CD4-positive, alpha-beta T cell treated with Interleukin-12 subunit alpha and Interleukin-12 subunit beta, for 1 hour (primary cell): ENCODE results near the gene TEKT5.
"Not testable (repeated sequence)": the region's sequence is repeated elsewhere in the genome, so short reads cannot be mapped to it uniquely, and the experiment has no call there.

ENCODE experiments used
- DNase-seq: peaks from one replicate; pipeline ENCODE4 v3.0.0-alpha.2; 2020

Gene TEKT5

DNA sequence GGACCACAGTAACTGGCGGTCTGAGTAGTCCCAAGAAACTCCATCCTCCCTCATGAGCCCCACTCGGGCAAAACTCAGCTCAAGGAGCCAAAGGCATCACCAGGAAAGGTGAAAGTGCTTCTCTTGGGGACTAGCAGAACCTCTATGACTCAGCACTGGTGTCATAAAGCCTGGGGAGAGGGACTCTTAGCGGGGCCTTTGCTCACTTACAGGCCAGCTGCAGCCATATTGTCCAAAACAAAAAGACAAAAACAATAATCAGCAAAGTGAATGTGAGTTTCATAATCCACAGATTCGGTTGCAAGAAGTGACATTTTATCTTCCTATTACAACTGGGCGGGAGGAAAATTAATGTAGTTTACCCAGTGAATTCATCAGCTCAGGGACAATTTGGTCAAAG is at the start of gene TEKT5:
Gene TEKT5 (minus strand): TSS at position 101 of the 400 bp plus-strand sequence. CDS start 57 bp downstream, at position 44.
- DNase-seq, result no peak

DNA sequence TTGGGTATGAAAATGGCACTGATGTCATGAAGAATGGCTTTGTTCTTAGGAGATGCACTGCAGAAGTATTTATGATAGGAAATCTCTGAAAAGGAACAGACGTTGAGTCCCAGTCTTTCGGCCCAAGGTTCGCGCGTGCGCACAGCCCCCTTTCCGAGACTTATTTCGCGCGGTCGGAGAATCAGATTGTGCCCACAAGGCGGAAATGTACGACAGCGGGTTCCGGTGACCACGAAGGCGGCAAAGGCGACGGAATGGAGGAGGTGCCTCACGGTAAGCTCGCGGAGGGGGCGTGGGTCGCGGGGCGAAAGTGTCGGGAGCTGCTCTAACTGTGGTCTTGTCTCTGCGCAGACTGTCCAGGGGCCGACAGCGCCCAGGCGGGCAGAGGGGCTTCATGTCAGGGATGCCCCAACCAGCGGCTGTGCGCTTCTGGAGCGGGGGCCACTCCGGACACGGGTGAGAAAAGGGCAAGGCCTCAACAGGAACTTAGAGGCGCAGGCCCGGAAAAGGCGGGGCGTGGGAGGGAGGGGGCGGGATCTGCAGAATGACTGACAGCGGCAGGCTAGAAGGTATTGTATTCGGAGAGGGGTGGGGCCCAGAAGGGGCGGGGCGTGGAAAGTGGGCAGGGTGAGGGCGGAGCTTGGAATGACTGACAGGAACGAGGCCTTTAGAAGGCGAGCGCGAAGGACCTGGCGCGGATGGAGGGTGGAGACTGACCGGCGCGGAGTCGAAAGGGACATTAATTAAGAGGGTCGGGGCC is 49.1 kb upstream of the TEKT5 start, which contains the start of gene NUBP1:
Gene NUBP1 (plus strand): TSS at position 233 of the 760 bp plus-strand sequence. CDS start 22 bp downstream, at position 255.
- peak; percentile 99 for DNase-seq

DNA sequence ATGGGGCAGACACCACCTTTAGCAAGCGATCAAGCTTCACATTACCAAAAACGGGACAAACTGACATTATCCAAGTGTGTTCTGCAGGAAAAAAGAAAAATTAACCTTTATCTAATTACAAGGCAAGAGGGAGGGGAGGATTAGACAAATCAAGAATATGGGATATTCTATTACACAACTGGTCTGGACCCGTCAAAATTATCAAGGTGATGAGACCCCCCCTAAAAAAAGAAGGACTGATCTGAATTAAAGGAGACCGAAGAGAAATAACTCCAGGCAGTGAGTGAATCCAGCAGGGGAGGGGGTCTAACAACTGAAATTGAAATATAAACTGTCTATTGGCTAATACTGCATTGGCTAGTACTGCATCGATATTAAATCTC is 48.5 kb upstream of the TEKT5 start:
- DNase-seq, result no peak

GRCh38 chr16:10741844-10742243 is 47.1 kb upstream of the TEKT5 start:
- no peak for DNase-seq

GRCh38 chr16:10741249-10741648 is 46.5 kb upstream of the TEKT5 start:
- DNase-seq, result not testable (repeated sequence)

GRCh38 chr16:10740845-10741208 is 46.1 kb upstream of the TEKT5 start:
- no peak for DNase-seq

GRCh38 chr16:10740000-10740844 is 45.5 kb upstream of the TEKT5 start:
- DNase-seq, result no peak

DNA sequence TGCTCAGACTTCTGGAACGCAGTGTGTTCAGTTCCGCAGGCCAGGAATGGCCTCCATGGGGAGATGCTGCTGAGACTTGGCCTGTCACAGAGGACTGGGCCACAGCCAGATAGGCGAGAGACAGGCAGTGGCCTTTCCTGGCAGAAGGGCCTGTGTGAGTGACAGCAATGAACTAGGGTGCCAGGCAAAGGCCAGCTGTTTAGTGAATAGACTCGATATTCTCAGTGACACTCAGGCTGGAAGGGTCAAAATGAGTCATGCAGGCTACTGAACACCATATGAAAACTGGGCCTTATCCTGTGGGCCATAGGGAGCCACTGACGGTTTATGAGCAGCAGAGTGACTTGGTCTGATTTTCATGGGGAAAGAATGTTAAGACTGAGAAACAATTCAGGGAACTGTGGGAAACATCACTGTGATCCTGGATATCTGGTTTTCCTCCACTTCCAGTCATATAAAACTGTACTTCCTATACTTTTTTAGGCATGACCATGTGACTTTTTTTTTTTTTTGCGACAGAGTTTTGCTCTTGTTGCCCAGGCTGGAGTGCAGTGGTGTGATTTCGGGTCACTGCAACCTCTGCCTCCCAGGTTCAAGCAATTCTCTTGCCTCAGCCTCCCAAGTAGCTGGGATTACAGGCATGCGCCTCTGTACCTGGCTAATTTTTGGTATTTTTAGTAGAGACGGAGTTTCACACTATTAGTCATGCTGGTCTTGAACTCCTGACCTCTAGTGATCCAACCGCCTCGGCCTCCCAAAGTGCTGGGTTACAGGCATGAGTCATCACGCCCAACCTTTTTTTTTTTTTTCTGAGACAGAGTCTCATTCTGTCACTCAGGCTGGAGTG is 43.7 kb upstream of the TEKT5 start:
- DNase-seq, result peak; percentile 29

- DNase-seq, result peak; percentile 85
Observed at GRCh38 chr16:10737068-10737625, 42.4 kb upstream of the TEKT5 start.

DNA sequence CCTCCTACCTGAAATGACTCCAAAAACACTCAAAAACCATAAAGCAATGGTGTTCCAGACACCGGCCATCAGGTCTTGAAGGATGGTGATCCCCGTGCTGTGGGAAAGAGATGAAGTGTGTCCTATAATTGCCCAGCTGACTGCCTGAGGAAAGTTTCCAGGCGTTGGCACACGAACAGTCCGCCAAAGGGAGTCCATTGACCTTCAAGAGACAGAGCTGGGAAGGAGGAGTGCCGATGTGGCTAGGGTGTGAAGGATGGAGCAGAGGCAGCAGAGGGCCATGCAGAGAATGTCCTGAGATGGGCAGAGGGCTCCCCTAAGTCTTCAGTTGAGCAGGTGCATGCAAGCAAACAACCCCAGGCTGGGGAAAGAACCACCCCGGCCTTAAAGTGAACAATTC is 37.1 kb upstream of the TEKT5 start:
- no peak for DNase-seq

DNA sequence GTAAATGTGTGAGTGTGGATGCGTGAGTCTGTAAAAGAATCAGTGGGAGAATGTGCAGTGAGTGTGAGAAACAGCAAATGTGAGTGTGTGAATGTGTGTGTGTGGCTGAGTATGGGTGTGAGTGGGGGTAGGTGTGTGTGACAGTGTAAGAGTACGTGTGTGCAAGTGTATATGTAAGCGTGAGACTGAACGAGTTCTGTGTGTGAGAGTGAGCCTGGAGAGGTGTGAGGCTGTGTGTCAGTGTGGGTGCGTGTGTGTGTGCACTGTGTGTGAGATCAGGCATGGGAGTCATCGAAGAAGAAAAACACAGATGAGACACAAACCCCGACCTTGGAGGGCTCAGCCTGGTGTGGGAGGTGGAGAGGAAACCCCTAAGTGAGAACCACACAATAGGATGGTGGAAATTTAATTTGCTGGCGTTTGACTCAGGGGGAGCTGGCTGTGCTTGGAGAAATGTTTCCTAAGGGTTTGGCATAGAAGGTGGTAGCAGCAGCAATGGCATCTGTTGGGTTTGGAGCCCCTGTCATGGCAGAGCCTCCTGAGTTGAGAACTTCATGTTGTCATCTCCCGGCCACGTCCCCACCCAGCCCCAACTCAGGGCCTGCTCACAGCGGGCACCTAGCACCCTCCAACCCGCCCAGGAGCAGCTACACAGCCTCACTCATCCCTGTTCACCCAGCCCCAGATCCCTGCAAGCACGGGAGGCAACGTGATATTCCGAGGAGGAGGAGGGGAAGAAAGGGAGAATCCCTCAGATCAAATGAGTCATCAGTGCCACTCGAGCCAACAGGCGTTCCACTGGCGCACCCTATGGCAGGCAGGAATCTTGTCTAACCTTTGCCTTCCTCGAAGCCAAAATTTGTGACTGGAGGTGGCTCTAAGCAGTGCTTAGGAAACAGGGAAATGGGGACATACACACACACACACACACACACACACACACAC is 34.6 kb upstream of the TEKT5 start:
- no peak for DNase-seq

- DNase-seq, result no peak
Observed at GRCh38 chr16:10728003-10728887, 33.5 kb upstream of the TEKT5 start.

GRCh38 chr16:10708969-10709368 is 14.2 kb upstream of the TEKT5 start:
- no peak for DNase-seq

DNA sequence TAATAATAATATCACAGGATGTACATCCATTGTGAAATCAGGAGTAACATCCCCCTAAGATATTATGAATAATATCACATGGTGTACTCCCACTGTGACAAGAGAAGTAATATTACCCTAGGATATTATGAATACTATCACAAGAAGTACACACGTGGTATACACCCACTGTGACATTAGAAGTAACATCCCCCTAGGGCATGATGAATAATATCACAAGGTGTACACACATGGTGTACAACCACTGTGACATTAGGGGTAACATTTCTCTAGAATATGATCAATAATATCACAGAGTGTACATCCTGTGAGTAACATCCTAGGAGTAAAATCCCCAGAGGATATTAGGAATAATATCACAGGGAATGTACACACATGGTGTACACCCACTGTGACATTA is 5.0 kb upstream of the TEKT5 start:
- DNase-seq, result no peak

GRCh38 chr16:10694306-10694705 is 424 bp downstream of the TEKT5 start:
- DNase-seq, result no peak

DNA sequence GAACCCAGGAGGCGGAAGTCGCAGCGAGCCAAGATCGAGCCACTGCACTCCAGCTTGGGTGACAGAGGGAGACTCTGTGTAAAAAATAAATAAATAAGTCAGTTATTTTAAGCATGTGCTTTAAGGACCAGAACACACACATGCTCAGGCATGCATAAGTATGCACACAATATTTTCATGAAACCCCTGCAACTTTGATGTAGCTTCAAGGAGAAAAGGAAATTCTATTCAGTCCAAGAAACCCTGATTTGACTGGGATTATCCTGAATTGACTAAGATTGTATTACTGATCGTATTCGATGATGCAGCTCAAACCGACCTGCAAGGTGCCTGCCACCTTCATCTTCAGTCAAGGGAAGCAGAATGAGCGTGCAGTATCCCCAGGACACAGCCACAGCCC is 841 bp downstream of the TEKT5 start:
- DNase-seq, result no peak

DNA sequence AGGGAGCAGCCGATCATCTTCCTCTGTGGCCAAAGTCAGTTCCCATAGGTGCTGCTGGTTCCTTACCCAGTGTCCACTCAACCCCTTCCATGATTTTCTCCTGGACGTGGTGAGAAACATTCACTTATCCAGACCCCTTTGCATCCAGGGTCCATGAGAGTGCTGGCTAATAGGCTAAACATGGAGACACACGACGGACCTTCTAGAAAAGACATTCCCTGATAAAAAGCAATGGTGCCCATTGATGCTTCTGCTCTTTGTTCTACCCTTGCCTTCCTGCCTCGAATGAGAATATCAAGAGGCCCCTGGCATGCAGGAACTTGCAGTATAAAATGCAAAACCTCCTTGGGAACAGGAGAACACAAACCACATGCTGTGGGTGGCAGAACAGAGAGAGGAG is 2.3 kb downstream of the TEKT5 start:
- DNase-seq, result no peak

GRCh38 chr16:10688726-10689125 is 6.0 kb downstream of the TEKT5 start:
- DNase-seq, result no peak

DNA sequence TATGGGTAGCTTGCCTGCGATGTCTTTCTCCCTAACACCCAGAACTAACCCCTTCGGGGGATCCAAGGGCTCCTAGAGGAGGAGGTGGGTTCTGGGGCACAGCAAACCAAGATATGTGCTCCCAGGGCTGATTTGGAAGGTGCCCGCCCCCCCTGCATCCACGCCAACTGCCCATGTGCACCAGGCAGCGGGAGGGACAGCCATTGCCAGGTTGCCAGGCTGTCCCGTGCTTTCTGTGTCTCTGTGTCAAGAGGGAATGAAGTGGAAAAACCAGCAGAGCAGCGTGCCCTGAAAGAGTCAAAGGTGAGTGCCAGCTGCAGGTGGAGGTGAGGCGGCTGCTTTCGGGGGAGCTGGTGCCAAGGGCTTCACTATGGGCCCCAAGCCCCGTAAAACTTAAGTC is 6.4 kb downstream of the TEKT5 start:
- DNase-seq, result no peak

GRCh38 chr16:10685709-10686108 is 9.0 kb downstream of the TEKT5 start:
- DNase-seq, result no peak
